Neuronal stem cell (in vitro differentiated cells): ENCODE data around the gene TADA2B.
A peak's percentile ranks its signal among the peaks of the same experiment; 100 is the strongest.

ENCODE experiments used
- DNase-seq: peaks from one replicate; pipeline ENCODE4 v3.0.0-alpha.2; 2013; ENCODE audit warnings: low spot score
- H2AFZ ChIP-seq: one replicate; pipeline ENCODE4 v1.6.1; 2013; ENCODE audit warnings: mild to moderate bottlenecking, low read length, inconsistent platforms
- H2AK5ac ChIP-seq: 2 replicates; pipeline ENCODE4 v1.6.1; 2013; ENCODE audit warnings: low read depth, mild to moderate bottlenecking, inconsistent platforms, low read length, moderate library complexity, mixed read lengths
- H2BK120ac ChIP-seq: 2 replicates; pipeline ENCODE4 v1.6.1; 2013; ENCODE audit warnings: low read depth, mild to moderate bottlenecking, inconsistent platforms, low read length, moderate library complexity, mixed read lengths
- H2BK12ac ChIP-seq: one replicate; pipeline ENCODE4 v1.6.1; 2013; ENCODE audit warnings: low read length, inconsistent platforms
- H2BK15ac ChIP-seq: 2 replicates; pipeline ENCODE4 v1.6.1; 2013; ENCODE audit warnings: mild to moderate bottlenecking, low read length, inconsistent platforms, mixed read lengths
- H2BK5ac ChIP-seq: one replicate; pipeline ENCODE4 v1.6.1; 2013; ENCODE audit warnings: inconsistent platforms, mild to moderate bottlenecking, low read length, moderate library complexity
- H3K14ac ChIP-seq: one replicate; pipeline ENCODE4 v1.6.1; 2013; ENCODE audit warnings: low read length, inconsistent platforms
- H3K18ac ChIP-seq: 2 replicates; pipeline ENCODE4 v1.6.1; 2013; ENCODE audit warnings: low read length, inconsistent platforms
- H3K23ac ChIP-seq: 2 replicates; pipeline ENCODE4 v1.6.1; 2013; ENCODE audit warnings: low read depth, mild to moderate bottlenecking, mixed read lengths, low read length, inconsistent platforms; ENCODE audit not compliant: poor library complexity
- H3K27ac ChIP-seq: replicated peaks from 3 replicates; pipeline ENCODE4 v1.5.1; 2013; ENCODE audit warnings: low read length, inconsistent platforms
- H3K27me3 ChIP-seq, 3 experiments: 2 replicates each; pipeline ENCODE4 v1.6.1; 2013; ENCODE audit warnings: low read length in 3 of 3, mild to moderate bottlenecking in 2 of 3, inconsistent platforms in 1 of 3, low read depth in 1 of 3, mixed read lengths in 1 of 3, moderate library complexity in 1 of 3; ENCODE audit not compliant: control insufficient read depth in 3 of 3, insufficient read depth in 3 of 3
- H3K36me3 ChIP-seq, 2 donors: replicated peaks in 1 of 2; 2 replicates each; pipeline ENCODE4 v1.6.1; 2013; ENCODE audit warnings: low read length in 2 of 2; ENCODE audit not compliant: control insufficient read depth in 2 of 2, insufficient read depth in 2 of 2
- H3K4ac ChIP-seq: 2 replicates; pipeline ENCODE4 v1.6.1; 2013; ENCODE audit warnings: inconsistent platforms, mild to moderate bottlenecking, low read length, moderate library complexity
- H3K4me1 ChIP-seq, 2 donors: 1 replicate in 1 of 2; 2 replicates in 1 of 2; pipeline ENCODE4 v1.6.1; 2013; ENCODE audit warnings: low read length in 2 of 2, low read depth in 1 of 2; ENCODE audit not compliant: control insufficient read depth in 2 of 2, insufficient read depth in 1 of 2
- H3K4me2 ChIP-seq: one replicate; pipeline ENCODE4 v1.6.1; 2013; ENCODE audit warnings: mild to moderate bottlenecking, low read length, inconsistent platforms; ENCODE audit not compliant: insufficient read depth, poor library complexity, severe bottlenecking
- H3K4me3 ChIP-seq, 2 donors: 2 replicates each; pipeline ENCODE4 v1.5.1; 2013; ENCODE audit warnings: low read length in 2 of 2, mild to moderate bottlenecking in 2 of 2, inconsistent platforms in 1 of 2, moderate library complexity in 1 of 2
- H3K79me1 ChIP-seq: one replicate; pipeline ENCODE4 v1.6.1; 2013; ENCODE audit warnings: low read depth, mild to moderate bottlenecking, inconsistent platforms, low read length, moderate library complexity
- H3K9ac ChIP-seq: one replicate; pipeline ENCODE4 v1.6.1; 2013; ENCODE audit warnings: mild to moderate bottlenecking, low read depth, low read length, inconsistent platforms; ENCODE audit not compliant: poor library complexity
- H3K9me3 ChIP-seq, 2 donors: replicated peaks in 1 of 2; 2 replicates each; pipeline versions ENCODE3 to v1.6.1; 2013; ENCODE audit warnings: low read length in 2 of 2, mild to moderate bottlenecking in 2 of 2, inconsistent platforms in 1 of 2, low read depth in 1 of 2, mixed read lengths in 1 of 2, moderate library complexity in 1 of 2; ENCODE audit not compliant: control insufficient read depth in 2 of 2, insufficient read depth in 1 of 2
- H4K8ac ChIP-seq: one replicate; pipeline ENCODE4 v1.6.1; 2013; ENCODE audit warnings: low read depth, mild to moderate bottlenecking, inconsistent platforms, low read length, moderate library complexity
- H4K91ac ChIP-seq: one replicate; pipeline ENCODE4 v1.6.1; 2013; ENCODE audit warnings: low read length, low read depth, mild to moderate bottlenecking, inconsistent platforms; ENCODE audit not compliant: poor library complexity
- WGBS, 2 donors: extraction: QIAGEN DNeasy Blood & Tissue Kit; methylation state at CpG; one replicate each; pipeline ENCODE4 v1.1.7; 2013; ENCODE audit warnings: missing lambda C conversion rate in 2 of 2, mixed read lengths in 1 of 2; ENCODE audit not compliant: insufficient read length in 2 of 2, insufficient replicate concordance in 1 of 2; ENCODE audit errors: extremely low coverage in 2 of 2; 5-methylcytosine and 5-hydroxymethylcytosine counted together

Gene TADA2B

GRCh38 chr4:7023901-7024300 lies 19.3 kb upstream of the TADA2B start:
- Histone ChIP-seq H3K27me3 (no peaks in the 10 kb centered on the region), H3K14ac (no peak overlapping the region), H3K4me3 (no peak overlapping the region), H3K9me3 (peaks cover 0 to 2% of the 10 kb centered on the region in 2 donors), H3K27ac (no peak overlapping the region), H2BK120ac (no peak overlapping the region), H4K91ac (no peak overlapping the region), H2AFZ (no peak overlapping the region), H2BK15ac (no peak overlapping the region), H3K4me1 (peaks cover 5 to 8% of the 10 kb centered on the region in 2 donors), H2BK12ac (no peak overlapping the region), H4K8ac (no peak overlapping the region), H3K9ac (no peak overlapping the region), H3K79me1 (peaks cover 2% of the 10 kb centered on the region), H2BK5ac (peak overlapping the region; percentile 26), H2AK5ac (no peak overlapping the region), H3K36me3 (peaks cover 30 to 86% of the 10 kb centered on the region in 2 donors), H3K23ac (no peak overlapping the region), H3K4ac (no peak overlapping the region), H3K4me2 (no peak overlapping the region), H3K18ac (no peak overlapping the region)
- DNase-seq = no peak
- WGBS, 2 donors = no CpG with 5 or more reads among the region's 12 CpGs

GRCh38 chr4:7024336-7024890 lies 18.8 kb upstream of the TADA2B start:
- Histone ChIP-seq H3K27me3 (no peaks in the 10 kb centered on the region), H3K4ac (no peak overlapping the region), H2AFZ (no peak overlapping the region), H3K27ac (no peak overlapping the region), H2AK5ac (no peak overlapping the region), H3K23ac (peak overlapping the region; percentile 62), H3K14ac (peak overlapping the region; percentile 26), H2BK120ac (no peak overlapping the region), H3K9me3 (peaks cover 0 to 2% of the 10 kb centered on the region in 2 donors), H2BK15ac (no peak overlapping the region), H3K79me1 (peaks cover 2% of the 10 kb centered on the region), H3K4me3 (no peak overlapping the region), H3K36me3 (peaks cover 30 to 87% of the 10 kb centered on the region in 2 donors), H3K9ac (peak overlapping the region; percentile 51), H2BK5ac (no peak overlapping the region), H2BK12ac (no peak overlapping the region), H3K4me1 (peaks cover 5 to 8% of the 10 kb centered on the region in 2 donors), H3K18ac (no peak overlapping the region), H3K4me2 (no peak overlapping the region), H4K91ac (no peak overlapping the region), H4K8ac (no peak overlapping the region)
- WGBS, 2 donors = no CpG with 5 or more reads among the region's 19 CpGs
- DNase-seq = no peak

GRCh38 chr4:7025040-7025602 lies 18.1 kb upstream of the TADA2B start:
- Histone ChIP-seq H2AFZ (no peak overlapping the region), H3K14ac (no peak overlapping the region), H2BK15ac (no peak overlapping the region), H3K18ac (no peak overlapping the region), H3K27me3 (no peaks in the 10 kb centered on the region), H3K36me3 (peaks cover 35 to 92% of the 10 kb centered on the region in 2 donors), H3K9me3 (peaks cover 0 to 2% of the 10 kb centered on the region in 2 donors), H3K4me3 (no peak overlapping the region), H3K4me2 (no peak overlapping the region), H2BK120ac (no peak overlapping the region), H3K23ac (no peak overlapping the region), H3K4me1 (peaks cover 5 to 6% of the 10 kb centered on the region in 2 donors), H2AK5ac (no peak overlapping the region), H3K27ac (no peak overlapping the region), H3K79me1 (peaks cover 2% of the 10 kb centered on the region), H3K4ac (no peak overlapping the region), H2BK5ac (no peak overlapping the region), H2BK12ac (no peak overlapping the region), H3K9ac (peak overlapping the region; percentile 53), H4K91ac (no peak overlapping the region), H4K8ac (no peak overlapping the region)
- no peak for DNase-seq
- no CpG with 5 or more reads among the region's 28 CpGs for WGBS, 2 donors

- WGBS, 2 donors = no CpG with 5 or more reads among the region's 9 CpGs
Observed at GRCh38 chr4:7026107-7026506, 17.1 kb upstream of the TADA2B start.

More at GRCh38 chr4:7026107-7026506, 17.1 kb upstream of the TADA2B start:
- H3K27me3 ChIP-seq = no peaks in the 10 kb centered on the region
- H3K14ac ChIP-seq = no peak overlapping the region
- H2BK12ac ChIP-seq = no peak overlapping the region
- no peak overlapping the region for H2BK5ac ChIP-seq
- H3K18ac ChIP-seq = no peak overlapping the region
- H4K8ac ChIP-seq = no peak overlapping the region
- H3K9me3 ChIP-seq = peaks cover 0 to 2% of the 10 kb centered on the region in 2 donors
- no peak overlapping the region for H4K91ac ChIP-seq
- no peak overlapping the region for H3K23ac ChIP-seq
- no peak overlapping the region for H3K4me3 ChIP-seq
- H3K36me3 ChIP-seq = peaks cover 40 to 93% of the 10 kb centered on the region in 2 donors
- H3K4ac ChIP-seq = no peak overlapping the region
- H3K9ac ChIP-seq = no peak overlapping the region
- no peak overlapping the region for H2AFZ ChIP-seq
- H3K4me1 ChIP-seq = peaks cover 0 to 5% of the 10 kb centered on the region in 2 donors
- no peak overlapping the region for H3K4me2 ChIP-seq
- no peak overlapping the region for H2BK15ac ChIP-seq
- H3K79me1 ChIP-seq = peaks cover 2% of the 10 kb centered on the region
- H2BK120ac ChIP-seq = no peak overlapping the region
- no peak for DNase-seq
- H2AK5ac ChIP-seq = no peak overlapping the region
- no peak overlapping the region for H3K27ac ChIP-seq
